ENCODE measurements around the gene ERI3. TPM values are rescaled to one million over a fixed set of nuclear protein-coding genes. Genes with fewer than 3 reads are reported as not detected.

The ERI3 gene
- total RNA-seq, 2 donors from 2014 or later: 38.0 to 40.4 TPM

- Histone ChIP-seq H3K36me3 (peaks cover 27% of the 10 kb centered on the region), H3K27me3 (no peaks in the 10 kb centered on the region), H3K4me1 (peaks cover 0 to 21% of the 10 kb centered on the region in 2 donors), H3K4me3 (no peak overlapping the region), H3K9me3 (no peaks in the 10 kb centered on the region), H3K27ac (no peak overlapping the region)
- no peak for DNase-seq (ENCODE audit: low spot score)
- TF ChIP-seq CTCF (IDR thresholded peaks at IDR 0.05): no peak
Measured at GRCh38 chr1:44296086-44296485, 59.0 kb downstream of the ERI3 start.

- Histone ChIP-seq H3K4me3 (no peak overlapping the region), H3K27me3 (no peaks in the 10 kb centered on the region), H3K9me3 (no peaks in the 10 kb centered on the region), H3K4me1 (peaks cover 0 to 21% of the 10 kb centered on the region in 2 donors), H3K27ac (peak overlapping the region in 1 of 2 donors; percentile 51), H3K36me3 (peaks cover 27% of the 10 kb centered on the region)
- DNase-seq (ENCODE audit: low spot score): no peak
- peak in 1 of 2 donors; percentile 48 for TF ChIP-seq CTCF (IDR thresholded peaks at IDR 0.05)
Measured at GRCh38 chr1:44294588-44295007, 60.5 kb downstream of the ERI3 start.

- Histone ChIP-seq H3K27me3 (no peaks in the 10 kb centered on the region), H3K27ac (peak overlapping the region in 1 of 2 donors; percentile 51), H3K9me3 (no peaks in the 10 kb centered on the region), H3K4me3 (no peak overlapping the region), H3K4me1 (peaks cover 0 to 21% of the 10 kb centered on the region in 2 donors), H3K36me3 (peaks cover 24% of the 10 kb centered on the region)
- peak in 1 of 2 donors; percentile 22 for TF ChIP-seq CTCF (IDR thresholded peaks at IDR 0.05)
- no peak for DNase-seq (ENCODE audit: low spot score)
Measured at GRCh38 chr1:44293761-44294315, 61.2 kb downstream of the ERI3 start.

GRCh38 chr1:44292651-44293050, 62.4 kb downstream of the ERI3 start:
- no peak for TF ChIP-seq CTCF (IDR thresholded peaks at IDR 0.05)
- Histone ChIP-seq H3K9me3 (no peaks in the 10 kb centered on the region), H3K4me3 (no peak overlapping the region), H3K27me3 (no peaks in the 10 kb centered on the region), H3K36me3 (peaks cover 18% of the 10 kb centered on the region), H3K27ac (no peak overlapping the region), H3K4me1 (peaks cover 0 to 21% of the 10 kb centered on the region in 2 donors)
- no peak for DNase-seq (ENCODE audit: low spot score)

GRCh38 chr1:44290250-44291094, 64.6 kb downstream of the ERI3 start:
- no peak for DNase-seq (ENCODE audit: low spot score)
- Histone ChIP-seq H3K4me1 (peaks cover 0 to 21% of the 10 kb centered on the region in 2 donors), H3K9me3 (no peaks in the 10 kb centered on the region), H3K4me3 (no peak overlapping the region), H3K27me3 (no peaks in the 10 kb centered on the region), H3K27ac (no peak overlapping the region), H3K36me3 (no peaks in the 10 kb centered on the region)
- no peak for TF ChIP-seq CTCF (IDR thresholded peaks at IDR 0.05)

Measured in right atrium auricular region (tissue), 2 donors.